Astrocyte of the cerebellum (primary cell): ENCODE results near the gene JUN.

ENCODE experiments used
- DNase-seq: peaks from one replicate; pipeline ENCODE4 v3.0.0-alpha.2; 2011; ENCODE audit warnings: low read depth
- H3K4me3 ChIP-seq: 2 replicates; pipeline ENCODE4 v1.5.1; 2011; ENCODE audit warnings: mild to moderate bottlenecking, low read depth, low read length, moderate library complexity
- in situ Hi-C: cut with HindIII; loops from 2 replicates; pipeline ENCODE4 v1.10.0; 2017; ENCODE audit warnings: low sequenced_read_pairs
- TF ChIP-seq, protein P1 (sequence below): IDR thresholded peaks from 2 replicates; pipeline ENCODE4 v1.5.1; 2012; ENCODE audit warnings: low read length, low read depth, moderate library complexity, mild to moderate bottlenecking; ENCODE audit errors: missing control alignments

JUN gene

DNA sequence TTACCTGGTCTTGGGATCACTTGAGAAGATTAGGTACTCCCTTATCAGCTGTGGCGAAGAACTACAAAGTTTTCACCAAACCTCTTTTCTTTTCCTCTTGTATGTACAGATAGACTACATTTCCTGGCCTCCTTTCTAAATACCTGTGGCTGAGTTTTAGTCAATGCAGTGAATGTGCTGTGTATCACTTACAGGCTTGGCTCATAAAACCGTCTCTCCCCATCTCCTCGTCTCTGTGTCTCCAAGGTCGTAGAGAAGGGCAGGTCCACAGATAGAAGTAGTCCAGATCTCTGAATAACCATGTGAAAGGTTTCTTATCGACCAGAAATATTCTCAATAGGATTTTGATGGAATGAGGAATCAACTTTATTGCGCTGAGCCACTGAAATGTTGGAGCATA lies 9.0 kb upstream of the JUN start:
- in situ Hi-C loops = no loop called here
- TF ChIP-seq, protein P1, sequence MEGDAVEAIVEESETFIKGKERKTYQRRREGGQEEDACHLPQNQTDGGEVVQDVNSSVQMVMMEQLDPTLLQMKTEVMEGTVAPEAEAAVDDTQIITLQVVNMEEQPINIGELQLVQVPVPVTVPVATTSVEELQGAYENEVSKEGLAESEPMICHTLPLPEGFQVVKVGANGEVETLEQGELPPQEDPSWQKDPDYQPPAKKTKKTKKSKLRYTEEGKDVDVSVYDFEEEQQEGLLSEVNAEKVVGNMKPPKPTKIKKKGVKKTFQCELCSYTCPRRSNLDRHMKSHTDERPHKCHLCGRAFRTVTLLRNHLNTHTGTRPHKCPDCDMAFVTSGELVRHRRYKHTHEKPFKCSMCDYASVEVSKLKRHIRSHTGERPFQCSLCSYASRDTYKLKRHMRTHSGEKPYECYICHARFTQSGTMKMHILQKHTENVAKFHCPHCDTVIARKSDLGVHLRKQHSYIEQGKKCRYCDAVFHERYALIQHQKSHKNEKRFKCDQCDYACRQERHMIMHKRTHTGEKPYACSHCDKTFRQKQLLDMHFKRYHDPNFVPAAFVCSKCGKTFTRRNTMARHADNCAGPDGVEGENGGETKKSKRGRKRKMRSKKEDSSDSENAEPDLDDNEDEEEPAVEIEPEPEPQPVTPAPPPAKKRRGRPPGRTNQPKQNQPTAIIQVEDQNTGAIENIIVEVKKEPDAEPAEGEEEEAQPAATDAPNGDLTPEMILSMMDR = no peak
- no peak overlapping the region for H3K4me3 ChIP-seq
- DNase-seq = no peak

DNA sequence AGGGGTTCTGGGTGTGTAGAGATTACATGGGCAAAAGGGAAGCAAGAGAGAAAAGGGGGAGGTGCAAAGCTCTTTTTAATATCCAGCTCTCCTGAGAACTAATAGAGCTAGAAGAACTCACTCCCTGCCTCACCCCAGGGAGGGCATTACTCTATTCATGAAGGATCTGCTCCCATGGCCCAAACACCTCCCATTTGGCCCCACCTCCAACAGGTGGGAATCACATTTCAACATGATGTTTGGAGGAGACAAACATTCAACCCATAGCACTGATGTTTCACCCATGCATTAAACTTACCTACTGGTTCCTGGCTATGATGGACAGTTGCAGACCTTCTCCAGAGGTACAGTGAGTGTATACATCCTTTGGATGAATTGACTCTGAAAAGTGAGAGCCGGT lies 7.3 kb upstream of the JUN start:
- no peak overlapping the region for H3K4me3 ChIP-seq
- in situ Hi-C loops = no loop called here
- TF ChIP-seq, protein P1 = no peak
- DNase-seq = no peak

DNA sequence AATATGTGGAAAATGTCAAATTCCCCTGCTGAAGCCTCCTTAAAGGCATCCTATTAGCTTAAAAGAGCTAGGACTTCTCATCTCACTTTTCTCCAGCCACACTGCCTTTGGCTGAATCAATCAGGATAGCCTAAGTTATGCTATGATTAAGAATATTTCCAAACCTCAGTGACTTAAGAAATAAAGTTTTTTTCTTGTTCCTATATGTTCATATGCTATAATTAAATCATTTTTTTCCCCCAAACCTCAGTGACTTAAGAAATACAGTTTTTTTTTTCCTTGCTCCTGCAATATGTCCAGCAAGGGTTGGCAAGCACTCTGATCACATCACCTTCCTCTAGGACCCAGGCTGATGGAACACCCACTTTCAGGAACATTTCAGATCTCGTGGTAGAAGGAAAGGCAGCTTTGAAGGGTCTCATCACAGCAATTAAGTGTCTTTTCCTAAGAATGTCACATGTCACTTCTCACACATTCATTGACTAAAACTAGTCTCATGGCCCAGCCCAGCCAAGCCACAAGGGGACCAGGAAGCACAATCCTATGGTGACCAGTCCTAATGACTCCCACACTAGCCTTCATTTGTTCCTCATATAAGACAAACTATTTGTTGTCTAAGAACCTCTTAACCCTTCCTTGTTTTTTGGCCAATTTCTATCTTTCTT lies 6.3 kb upstream of the JUN start:
- TF ChIP-seq, protein P1 = no peak
- in situ Hi-C loops = loop anchor here (5.0 to 10.0 kb wide), 3 partner anchors 57 to 365 kb away; no protein-coding TSS in a partner anchor
- DNase-seq = no peak

GRCh38 chr1:58789322-58789856 lies 5.5 kb upstream of the JUN start:
- no peak overlapping the region for H3K4me3 ChIP-seq
- TF ChIP-seq, protein P1 = no peak
- in situ Hi-C loops = loop anchor here (5.0 to 10.0 kb wide), 3 partner anchors 58 to 365 kb away; no protein-coding TSS in a partner anchor
- DNase-seq = no peak

More for the DNA sequence above, 6.3 kb upstream of the JUN start:
- no peak overlapping the region for H3K4me3 ChIP-seq

- in situ Hi-C loops = loop anchor here (5.0 to 10.0 kb wide), 3 partner anchors 59 to 367 kb away; no protein-coding TSS in a partner anchor
- no peak for DNase-seq
- no peak overlapping the region for H3K4me3 ChIP-seq
- TF ChIP-seq, protein P1 = no peak
Measured at GRCh38 chr1:58788259-58788658, 4.4 kb upstream of the JUN start.

GRCh38 chr1:58786927-58787245 lies 3.0 kb upstream of the JUN start:
- in situ Hi-C loops = loop anchor here (5.0 to 10.0 kb wide), 3 partner anchors 60 to 368 kb away; no protein-coding TSS in a partner anchor
- H3K4me3 ChIP-seq = no peak overlapping the region
- TF ChIP-seq, protein P1 = no peak
- no peak for DNase-seq
